ENCODE data around the gene GPR45. TPM values are rescaled to one million over a fixed set of nuclear protein-coding genes. Genes with fewer than 3 reads are reported as not detected.

GPR45 gene
- total RNA-seq, 1 donor from 2014 or later: not detected

DNA sequence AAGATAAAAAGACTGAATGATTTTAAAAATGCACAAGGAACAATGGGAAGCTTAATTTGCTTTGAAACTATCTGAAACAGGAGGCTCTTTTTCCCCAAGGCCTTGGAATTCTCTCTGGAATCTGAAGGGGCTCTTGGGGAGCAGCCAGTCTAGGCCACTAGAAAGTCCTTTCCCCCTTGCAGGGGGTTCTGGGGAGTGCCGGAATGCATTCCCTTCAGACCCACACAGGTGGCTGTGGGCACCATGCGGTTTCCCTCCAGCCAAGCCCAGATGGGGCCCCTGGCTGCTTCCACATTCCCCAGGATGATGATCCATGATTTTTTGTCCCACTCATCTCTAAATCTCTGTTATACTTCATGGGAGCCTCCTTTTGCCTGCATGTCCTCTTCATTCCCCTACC lies 10.7 kb downstream of the GPR45 start:
- DNase-seq (ENCODE audit: low spot score) (no peak), ATAC-seq (no peak)

- DNase-seq (ENCODE audit: low spot score): no peak
- ATAC-seq: no peak
These were observed 13.1 kb downstream of the GPR45 start for GRCh38 chr2:105254531-105255210.

DNA sequence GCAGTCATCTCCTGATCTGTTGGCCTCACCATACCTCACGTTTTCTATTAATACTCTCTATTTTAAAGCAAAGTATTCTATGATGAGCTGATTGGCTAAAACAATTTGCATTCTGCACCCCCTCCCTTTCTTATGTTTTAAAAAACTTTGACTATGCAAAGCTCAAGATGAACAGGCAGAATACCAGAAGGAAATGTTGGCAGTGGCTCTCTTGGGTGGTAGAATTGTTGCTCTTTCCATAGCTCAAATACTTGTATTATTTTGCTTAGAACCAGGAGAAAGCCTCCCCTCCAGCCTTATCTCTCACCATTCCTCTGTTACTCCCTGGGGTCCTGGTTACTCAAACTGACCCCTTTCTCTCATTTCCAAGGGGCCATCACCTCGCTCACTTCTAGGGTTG lies 14.4 kb downstream of the GPR45 start:
- ATAC-seq (no peak), DNase-seq (ENCODE audit: low spot score) (no peak)

GRCh38 chr2:105256431-105257047 lies 15.0 kb downstream of the GPR45 start:
- DNase-seq (ENCODE audit: low spot score): no peak
- no peak for ATAC-seq

DNA sequence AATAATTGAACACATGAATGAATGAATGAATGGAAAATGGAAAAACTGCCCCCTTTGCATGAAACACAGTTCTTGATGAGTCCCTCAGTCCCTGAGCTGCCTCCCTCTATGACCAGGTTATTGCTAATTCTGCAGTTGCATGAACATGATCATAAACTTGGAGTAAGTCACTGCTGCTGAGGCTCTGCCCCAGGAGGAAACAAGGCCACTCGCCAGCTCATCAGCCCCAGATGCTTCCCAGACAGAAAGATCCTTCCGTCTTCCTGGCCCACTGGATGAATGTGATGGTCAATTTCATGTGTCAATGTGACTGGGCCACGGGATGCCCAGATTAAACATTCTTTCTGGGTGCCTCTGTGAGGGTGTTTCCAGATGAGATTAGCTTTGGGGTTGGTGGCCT lies 16.4 kb downstream of the GPR45 start:
- DNase-seq (ENCODE audit: low spot score) (no peak), ATAC-seq (no peak)

- DNase-seq (ENCODE audit: low spot score) (no peak), ATAC-seq (no peak)
These were observed 17.4 kb downstream of the GPR45 start for GRCh38 chr2:105258835-105259350.

GRCh38 chr2:105261061-105261460 lies 19.5 kb downstream of the GPR45 start:
- ATAC-seq: no peak
- no peak for DNase-seq (ENCODE audit: low spot score)

GRCh38 chr2:105262651-105263091 lies 21.1 kb downstream of the GPR45 start:
- DNase-seq (ENCODE audit: low spot score): no peak
- ATAC-seq: no peak

DNA sequence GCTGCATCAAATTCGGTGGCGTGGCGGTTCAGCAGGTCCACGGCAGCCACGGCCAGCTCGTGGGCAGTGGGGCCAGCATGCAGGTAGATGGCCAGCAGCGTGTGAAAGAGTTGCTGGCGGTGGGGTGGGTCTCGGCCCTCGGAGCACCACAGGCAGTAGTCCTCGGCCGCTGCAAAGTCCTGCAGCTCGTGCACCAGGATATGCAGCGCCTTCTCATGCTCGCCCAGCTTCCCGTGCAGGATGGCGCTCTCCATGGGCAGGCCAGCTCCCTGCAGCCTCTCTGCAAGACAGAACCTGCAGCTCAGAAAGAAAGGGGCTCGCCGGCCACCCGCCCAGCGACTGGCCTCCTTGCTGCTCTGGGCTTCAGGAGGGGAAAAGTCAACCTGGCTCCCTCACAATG lies 27.9 kb downstream of the GPR45 start:
- ATAC-seq (no peak), DNase-seq (ENCODE audit: low spot score) (no peak)

- no peak for DNase-seq (ENCODE audit: low spot score)
- no peak for ATAC-seq
These were observed 30.0 kb downstream of the GPR45 start for GRCh38 chr2:105271393-105272045.

- DNase-seq (ENCODE audit: low spot score) (no peak), ATAC-seq (no peak)
These were observed 30.6 kb downstream of the GPR45 start for GRCh38 chr2:105272176-105272575.

DNA sequence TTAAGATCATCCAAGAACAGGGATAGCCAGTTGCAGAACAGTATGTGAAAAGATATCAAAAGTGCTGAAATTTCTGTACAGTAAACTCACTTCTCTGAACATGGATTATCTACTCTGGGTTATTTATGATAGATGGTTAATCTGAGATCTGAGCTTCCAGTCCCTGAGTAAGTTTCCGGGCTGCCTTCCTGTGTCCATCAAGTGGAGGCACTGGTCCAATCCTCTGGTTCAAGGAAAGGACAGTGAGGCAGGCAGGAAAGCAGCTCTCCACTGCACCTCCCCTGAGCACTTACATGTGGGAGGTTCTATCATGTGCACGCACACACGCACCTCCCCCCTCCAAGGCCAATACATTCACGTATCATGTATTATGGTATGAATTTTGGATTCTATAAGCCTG lies 32.5 kb downstream of the GPR45 start:
- peak; percentile 58 for ATAC-seq
- no peak for DNase-seq (ENCODE audit: low spot score)

- ATAC-seq: no peak
- no peak for DNase-seq (ENCODE audit: low spot score)
These were observed 37.1 kb downstream of the GPR45 start for GRCh38 chr2:105278654-105279053.

DNA sequence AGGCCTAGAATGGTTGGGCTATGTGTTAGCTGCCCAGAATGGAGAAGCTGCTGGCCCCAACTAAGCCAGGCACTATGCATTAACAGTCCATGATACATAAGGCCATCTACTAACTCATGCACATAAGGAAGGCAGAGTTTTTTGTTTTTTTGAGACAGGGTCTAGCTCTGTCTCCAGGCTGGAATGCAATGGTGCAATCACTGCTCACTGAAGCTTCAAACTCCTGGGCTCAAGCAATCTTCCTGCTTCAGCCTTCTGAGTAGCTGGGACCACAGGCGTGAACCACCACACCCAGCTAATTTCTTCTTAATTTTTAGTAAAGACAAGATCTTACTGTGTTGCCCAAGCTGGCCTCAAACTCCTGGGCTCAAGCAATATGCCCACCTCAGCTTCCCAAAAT lies 37.6 kb downstream of the GPR45 start:
- ATAC-seq (no peak), DNase-seq (ENCODE audit: low spot score) (no peak)

DNA sequence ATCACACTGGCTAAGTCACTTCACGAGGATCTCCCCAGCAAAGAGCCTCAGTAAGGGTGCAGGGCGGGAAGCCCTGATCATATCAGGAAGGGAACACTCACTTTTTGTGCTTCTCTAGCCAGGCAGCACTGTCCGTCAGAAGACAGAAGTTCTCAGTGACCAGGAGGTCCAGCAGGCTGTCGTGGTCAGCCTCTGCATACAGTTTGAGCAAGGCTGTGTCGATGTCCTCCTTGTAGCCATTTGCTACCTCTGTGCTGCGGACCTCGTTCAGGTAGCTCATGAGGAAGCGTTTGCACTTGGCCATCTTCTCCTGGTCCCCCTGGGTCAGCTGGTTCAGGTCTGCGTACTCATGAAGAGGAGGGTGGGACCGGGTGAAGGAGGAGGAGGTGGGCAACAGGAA lies 38.7 kb downstream of the GPR45 start:
- DNase-seq (ENCODE audit: low spot score) (no peak), ATAC-seq (no peak)

DNA sequence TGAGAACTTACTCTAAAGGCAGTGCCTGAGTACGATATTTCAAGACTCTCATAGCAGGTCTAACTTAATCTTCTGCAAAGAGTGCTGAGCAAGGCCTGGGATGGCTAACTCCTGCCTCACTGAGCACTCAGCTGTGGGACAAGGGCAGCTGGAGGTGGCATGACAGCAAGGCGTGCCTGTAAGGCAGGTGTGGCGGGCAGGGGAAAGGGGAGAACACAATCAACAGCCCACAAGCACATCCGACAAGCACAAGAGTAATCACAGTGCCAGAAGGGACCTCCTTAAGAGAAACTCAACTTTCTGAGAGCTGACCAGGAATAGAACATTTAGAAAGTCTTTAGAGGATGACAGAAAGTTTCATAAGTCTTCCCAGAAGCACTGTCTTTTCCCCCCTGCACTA lies 42.0 kb downstream of the GPR45 start:
- DNase-seq (ENCODE audit: low spot score) (no peak), ATAC-seq (no peak)

DNA sequence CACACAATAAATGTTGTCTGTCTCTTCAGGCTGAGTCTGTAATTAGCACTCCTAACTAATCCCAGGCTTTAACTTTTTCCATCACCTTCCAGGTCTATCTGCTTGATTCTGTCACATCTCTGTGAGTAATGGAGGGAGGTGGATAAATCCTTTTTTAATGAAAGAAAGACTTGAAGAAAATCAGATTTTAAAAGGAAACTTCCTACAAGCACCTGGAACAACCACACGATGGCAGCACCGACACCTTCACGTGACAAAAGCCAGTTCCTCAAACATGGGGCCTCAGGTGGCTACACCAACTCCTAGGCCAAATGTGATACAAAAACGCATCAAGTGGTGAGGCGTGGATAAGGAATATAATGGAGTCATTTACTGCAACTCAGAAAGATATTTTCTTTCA lies 46.1 kb downstream of the GPR45 start:
- DNase-seq (ENCODE audit: low spot score): no peak
- ATAC-seq: peak; percentile 62

- DNase-seq (ENCODE audit: low spot score) (no peak), ATAC-seq (no peak)
These were observed 46.6 kb downstream of the GPR45 start for GRCh38 chr2:105288133-105288532.

GRCh38 chr2:105290981-105291660 lies 49.6 kb downstream of the GPR45 start:
- DNase-seq (ENCODE audit: low spot score): no peak

GRCh38 chr2:105291981-105292380 lies 50.4 kb downstream of the GPR45 start:
- no peak for ATAC-seq
- no peak for DNase-seq (ENCODE audit: low spot score)

More at GRCh38 chr2:105290981-105291660, 49.6 kb downstream of the GPR45 start:
- ATAC-seq: no peak

Data from left lobe of liver (tissue), 2 donors.